ENCODE data around the gene BCOR.

Gene BCOR

GRCh38 chrX:40007131-40007755 is 90.5 kb downstream of the BCOR start:
- in situ Hi-C loops (cut with MboI; ENCODE audit: low sequenced_read_pairs): no loop called here

- in situ Hi-C loops (cut with MboI; ENCODE audit: low sequenced_read_pairs): no loop called here
Measured at GRCh38 chrX:40006106-40007017, 91.4 kb downstream of the BCOR start.

- in situ Hi-C loops (cut with MboI; ENCODE audit: low sequenced_read_pairs): no loop called here
Measured at GRCh38 chrX:40005292-40006011, 92.3 kb downstream of the BCOR start.

- in situ Hi-C loops (cut with MboI; ENCODE audit: low sequenced_read_pairs): no loop called here
Measured at GRCh38 chrX:40004921-40005291, 92.9 kb downstream of the BCOR start.

- in situ Hi-C loops (cut with MboI; ENCODE audit: low sequenced_read_pairs): no loop called here
Measured at GRCh38 chrX:40004246-40004535, 93.6 kb downstream of the BCOR start.

GRCh38 chrX:40003428-40004245 is 94.1 kb downstream of the BCOR start:
- in situ Hi-C loops (cut with MboI; ENCODE audit: low sequenced_read_pairs): no loop called here

GRCh38 chrX:40003071-40003427 is 94.7 kb downstream of the BCOR start:
- in situ Hi-C loops (cut with MboI; ENCODE audit: low sequenced_read_pairs): no loop called here

Data from hTERT RPE-1 (cell line).